ENCODE measurements around the gene NRCAM. TPM values are rescaled to one million over a fixed set of nuclear protein-coding genes. Genes with fewer than 3 reads are reported as not detected.
"Not testable (repeated sequence)": the region's sequence is repeated elsewhere in the genome, so short reads cannot be mapped to it uniquely, and the experiment has no call there.

NRCAM gene
- total RNA-seq, 1 experiment from 2014 or later, result 45.7 TPM

GRCh38 chr7:108278776-108279175 is 177.5 kb downstream of the NRCAM start:
- TF ChIP-seq, protein P1, sequence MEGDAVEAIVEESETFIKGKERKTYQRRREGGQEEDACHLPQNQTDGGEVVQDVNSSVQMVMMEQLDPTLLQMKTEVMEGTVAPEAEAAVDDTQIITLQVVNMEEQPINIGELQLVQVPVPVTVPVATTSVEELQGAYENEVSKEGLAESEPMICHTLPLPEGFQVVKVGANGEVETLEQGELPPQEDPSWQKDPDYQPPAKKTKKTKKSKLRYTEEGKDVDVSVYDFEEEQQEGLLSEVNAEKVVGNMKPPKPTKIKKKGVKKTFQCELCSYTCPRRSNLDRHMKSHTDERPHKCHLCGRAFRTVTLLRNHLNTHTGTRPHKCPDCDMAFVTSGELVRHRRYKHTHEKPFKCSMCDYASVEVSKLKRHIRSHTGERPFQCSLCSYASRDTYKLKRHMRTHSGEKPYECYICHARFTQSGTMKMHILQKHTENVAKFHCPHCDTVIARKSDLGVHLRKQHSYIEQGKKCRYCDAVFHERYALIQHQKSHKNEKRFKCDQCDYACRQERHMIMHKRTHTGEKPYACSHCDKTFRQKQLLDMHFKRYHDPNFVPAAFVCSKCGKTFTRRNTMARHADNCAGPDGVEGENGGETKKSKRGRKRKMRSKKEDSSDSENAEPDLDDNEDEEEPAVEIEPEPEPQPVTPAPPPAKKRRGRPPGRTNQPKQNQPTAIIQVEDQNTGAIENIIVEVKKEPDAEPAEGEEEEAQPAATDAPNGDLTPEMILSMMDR (conservative IDR thresholded peaks at IDR 0.05; ENCODE audit: low read depth, low read length), result no peak
- TF ChIP-seq EZH2 (IDR thresholded peaks at IDR 0.05; ENCODE audit: borderline replicate concordance, low read depth, low read length, poor library complexity, severe bottlenecking), result no peak
- Histone ChIP-seq H3K36me3 (ENCODE audit: insufficient read depth, low read length, poor library complexity, severe bottlenecking) (no peaks in the 10 kb centered on the region), H3K4me1 (ENCODE audit: insufficient read depth, low read length, poor library complexity, severe bottlenecking) (peaks cover 36% of the 10 kb centered on the region), H3K27ac (ENCODE audit: low read depth, low read length, poor library complexity, severe bottlenecking) (no peak overlapping the region), H3K27me3 (replicated peaks; ENCODE audit: insufficient read depth, low read depth, low read length, poor library complexity) (no peaks in the 10 kb centered on the region), H3K4me3 (ENCODE audit: low read depth, low read length, poor library complexity, severe bottlenecking) (no peak overlapping the region), H3K9me3 (ENCODE audit: low read depth, low read length, poor library complexity, severe bottlenecking) (no peaks in the 10 kb centered on the region)
- BruUV-seq (replicated peaks), result no TSS peak
- CTCF ChIA-PET, result no interaction called here
- no peak for DNase-seq (ENCODE audit: low spot score)
- POLR2A ChIA-PET (ENCODE audit: low non-redundant PET), result no interaction called here
- intact Hi-C loops (cut with micrococcal nuclease; ENCODE audit: unreplicated experiment), result no loop called here

GRCh38 chr7:108278281-108278680 is 178.0 kb downstream of the NRCAM start:
- ChIA-PET POLR2A (ENCODE audit: low non-redundant PET) (no interaction called here), CTCF (no interaction called here)
- H3K4me3 ChIP-seq (ENCODE audit: low read depth, low read length, poor library complexity, severe bottlenecking), result no peak overlapping the region
- H3K36me3 ChIP-seq (ENCODE audit: insufficient read depth, low read length, poor library complexity, severe bottlenecking), result no peaks in the 10 kb centered on the region
- no peaks in the 10 kb centered on the region for H3K9me3 ChIP-seq (ENCODE audit: low read depth, low read length, poor library complexity, severe bottlenecking)
- no peak for TF ChIP-seq EZH2 (IDR thresholded peaks at IDR 0.05; ENCODE audit: borderline replicate concordance, low read depth, low read length, poor library complexity, severe bottlenecking)
- TF ChIP-seq, protein P1 (conservative IDR thresholded peaks at IDR 0.05; ENCODE audit: low read depth, low read length), result no peak
- H3K4me1 ChIP-seq (ENCODE audit: insufficient read depth, low read length, poor library complexity, severe bottlenecking), result peaks cover 35% of the 10 kb centered on the region
- no TSS peak for BruUV-seq (replicated peaks)
- no peaks in the 10 kb centered on the region for H3K27me3 ChIP-seq (replicated peaks; ENCODE audit: insufficient read depth, low read depth, low read length, poor library complexity)
- DNase-seq (ENCODE audit: low spot score), result no peak
- no peak overlapping the region for H3K27ac ChIP-seq (ENCODE audit: low read depth, low read length, poor library complexity, severe bottlenecking)
- intact Hi-C loops (cut with micrococcal nuclease; ENCODE audit: unreplicated experiment), result no loop called here

DNA sequence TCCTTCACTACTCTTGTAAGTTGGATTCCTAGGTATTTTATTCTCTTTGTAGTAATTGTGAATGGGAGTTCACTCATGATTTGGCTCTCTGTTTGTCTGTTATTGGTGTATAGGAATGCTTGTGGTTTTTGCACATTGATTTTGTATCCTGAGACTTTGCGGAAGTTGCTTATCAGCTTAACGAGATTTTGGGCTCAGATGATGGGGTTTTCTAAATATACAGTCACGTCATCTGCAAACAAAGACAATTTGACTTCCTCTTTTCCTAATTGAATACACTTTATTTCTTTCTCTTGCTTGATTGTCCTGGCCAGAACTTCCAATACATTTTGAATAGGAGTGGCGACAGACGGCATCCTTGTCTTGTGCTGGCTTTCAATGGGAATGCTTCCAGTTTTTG is 181.8 kb downstream of the NRCAM start:
- BruUV-seq (replicated peaks); DNase-seq (ENCODE audit: low spot score); H3K4me3 ChIP-seq (ENCODE audit: low read depth, low read length, poor library complexity, severe bottlenecking); H3K36me3 ChIP-seq (ENCODE audit: insufficient read depth, low read length, poor library complexity, severe bottlenecking); H3K27ac ChIP-seq (ENCODE audit: low read depth, low read length, poor library complexity, severe bottlenecking); H3K9me3 ChIP-seq (ENCODE audit: low read depth, low read length, poor library complexity, severe bottlenecking); H3K4me1 ChIP-seq (ENCODE audit: insufficient read depth, low read length, poor library complexity, severe bottlenecking); POLR2A ChIA-PET (ENCODE audit: low non-redundant PET); intact Hi-C loops (cut with micrococcal nuclease; ENCODE audit: unreplicated experiment); CTCF ChIA-PET; H3K27me3 ChIP-seq (replicated peaks; ENCODE audit: insufficient read depth, low read depth, low read length, poor library complexity): not testable (repeated sequence)

DNA sequence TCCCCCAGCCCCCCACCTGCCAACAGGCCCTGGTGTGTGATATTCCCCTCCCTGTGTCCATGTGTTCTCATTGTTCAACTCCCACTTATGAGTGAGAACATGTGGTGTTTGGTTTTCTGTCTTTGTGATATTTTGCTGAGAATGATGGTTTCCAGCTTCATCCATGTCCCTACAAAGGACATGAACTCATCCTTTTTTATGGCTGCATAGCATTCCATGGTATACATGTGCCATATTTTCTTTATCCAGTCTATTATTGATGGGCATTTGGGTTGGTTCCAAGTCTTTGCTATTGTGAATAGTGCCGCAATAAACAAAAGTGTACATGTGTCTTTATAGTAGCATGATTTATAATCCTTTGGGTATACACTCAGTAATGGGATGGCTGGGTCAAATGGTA is 183.3 kb downstream of the NRCAM start:
- H3K27ac ChIP-seq (ENCODE audit: low read depth, low read length, poor library complexity, severe bottlenecking); CTCF ChIA-PET; H3K9me3 ChIP-seq (ENCODE audit: low read depth, low read length, poor library complexity, severe bottlenecking); POLR2A ChIA-PET (ENCODE audit: low non-redundant PET); H3K27me3 ChIP-seq (replicated peaks; ENCODE audit: insufficient read depth, low read depth, low read length, poor library complexity); intact Hi-C loops (cut with micrococcal nuclease; ENCODE audit: unreplicated experiment); DNase-seq (ENCODE audit: low spot score); BruUV-seq (replicated peaks); H3K4me3 ChIP-seq (ENCODE audit: low read depth, low read length, poor library complexity, severe bottlenecking); H3K36me3 ChIP-seq (ENCODE audit: insufficient read depth, low read length, poor library complexity, severe bottlenecking): not testable (repeated sequence)
- H3K4me1 ChIP-seq (ENCODE audit: insufficient read depth, low read length, poor library complexity, severe bottlenecking), result peaks cover 11% of the 10 kb centered on the region

Measured in A673 (cell line).